H1 (cell line): ENCODE data around the gene ABCC6. TPM values are rescaled to one million over a fixed set of nuclear protein-coding genes. Genes with fewer than 3 reads are reported as not detected.

ENCODE experiments used
- ASH2L ChIP-seq: fragments of 200-600, 300-600 bp; sonication (generic); IDR thresholded peaks from one replicate; pipeline ENCODE4 v1.7.1; 2017; ENCODE audit warnings: low read length
- ATF3 ChIP-seq: IDR thresholded peaks from 2 replicates; pipeline ENCODE4 v1.6.1; 2011; ENCODE audit warnings: low read depth, mild to moderate bottlenecking, low read length; ENCODE audit not compliant: insufficient read depth
- CBX8 ChIP-seq: fragments of 300-800, 300-1000 bp; sonication (generic); IDR thresholded peaks from 2 replicates; pipeline ENCODE4 v1.7.1; 2016; ENCODE audit warnings: low read depth, low read length, borderline replicate concordance
- CHD1 ChIP-seq: IDR thresholded peaks from 2 replicates; pipeline ENCODE4 v1.6.1; 2012; ENCODE audit warnings: low read depth, low read length, improper control_type of control experiment
- E2F6 ChIP-seq: IDR thresholded peaks from 2 replicates; pipeline ENCODE4 v1.6.1; 2012; ENCODE audit warnings: inconsistent platforms
- HDAC2 ChIP-seq, 2 experiments: fragments of 300-600 bp in 1 of 2; sonication (generic) in 1 of 2; IDR thresholded peaks; 2 replicates each; pipeline ENCODE4 v1.6.1; 2011 to 2012; ENCODE audit warnings: low read depth in 2 of 2, low read length in 2 of 2, mild to moderate bottlenecking in 2 of 2, moderate library complexity in 2 of 2, borderline replicate concordance in 1 of 2, inconsistent platforms in 1 of 2
- MAX ChIP-seq: IDR thresholded peaks from 2 replicates; pipeline ENCODE4 v1.6.1; 2012; ENCODE audit warnings: inconsistent platforms
- PHF8 ChIP-seq: fragments of 200-600 bp; sonication (generic); conservative IDR thresholded peaks from 2 replicates; pipeline ENCODE4 v1.7.1; 2012; ENCODE audit warnings: low read depth, mild to moderate bottlenecking, inconsistent platforms, low read length, moderate library complexity
- POLR2AphosphoS5 ChIP-seq: IDR thresholded peaks from 2 replicates; pipeline ENCODE4 v1.6.1; 2011; ENCODE audit warnings: low read depth, low read length
- USF2 ChIP-seq: IDR thresholded peaks from 2 replicates; pipeline ENCODE4 v1.6.1; 2011; ENCODE audit warnings: low read length, improper control_type of control experiment
- polyA plus RNA-seq, 7 experiments: library from polyadenylated mRNA; depleted of rRNA in 3 of 7; stranded (reverse) in 5 of 7; unstranded in 2 of 7; fragments of >200 nt in 5 of 7; fragments of 200-250 nt in 2 of 7; gene quantifications; 1 replicate in 5 of 7; 2 replicates in 1 of 7; 4 replicates in 1 of 7; pipeline versions ENCODE4 v1.2.1 to v1.2.3, GENCODE V29; 2011 to 2013; ENCODE audit warnings: missing spikeins in 2 of 7, mixed read lengths in 2 of 7
- total RNA-seq: library from RNA; stranded (reverse); fragmentation: NEBNext Ultra II Directional; extraction: Animal tissue kit (Norgen Biotek cat#: 25700); gene quantifications from 2 replicates; pipeline ENCODE4 v1.2.1, GENCODE V29; 2021

The ABCC6 gene
- total and polyA plus RNA-seq, 2 of the 8 experiments (the other 6 are each of a cell fraction or from before 2014, with no cell fraction given): 1.6 to 1.8 TPM

- TF ChIP-seq USF2 (no peak), CBX8 (no peak), ASH2L (no peak), HDAC2 (IDR thresholded peaks at IDR 0.05; ENCODE audit: borderline replicate concordance in 1 of 2, low read depth in 2 of 2, low read length in 2 of 2) (no peak), MAX (no peak), PHF8 (no peak), E2F6 (no peak), CHD1 (no peak), ATF3 (no peak), POLR2AphosphoS5 (no peak)
These were observed 102.7 kb downstream of the ABCC6 start (continued) for GRCh38 chr16:16120382-16121184.
